Ecto neural progenitor cell (in vitro differentiated cells): ENCODE measurements around the gene DNAI7.
A peak's percentile ranks its signal among the peaks of the same experiment; 100 is the strongest.

Experiments
- DNase-seq: peaks from one replicate; pipeline ENCODE4 v3.0.0-alpha.2; 2018; ENCODE audit warnings: low spot score

The DNAI7 gene

GRCh38 chr12:25184132-25184531, 10.8 kb downstream of the DNAI7 start:
- no peak for DNase-seq

DNA sequence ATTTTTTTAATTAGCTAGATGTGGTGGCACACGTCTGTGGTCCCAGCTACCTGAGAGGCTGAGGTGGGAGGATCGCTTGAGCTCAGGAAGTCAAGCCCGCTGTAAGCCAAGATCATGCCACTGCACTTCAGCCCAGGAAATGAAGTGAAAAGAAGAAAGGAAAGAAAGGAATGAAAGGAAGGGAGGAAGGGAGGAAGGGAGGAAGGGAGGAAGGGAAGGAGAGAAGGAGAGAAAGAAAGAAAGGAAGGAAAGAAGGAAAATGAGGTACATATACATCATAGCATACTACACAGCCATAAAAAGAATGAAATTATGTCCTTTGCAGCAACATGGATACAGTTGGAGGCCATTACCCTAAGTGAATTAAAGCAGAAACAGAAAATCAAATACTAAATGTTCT, 12.2 kb downstream of the DNAI7 start:
- DNase-seq: no peak

GRCh38 chr12:25162866-25163265, 32.1 kb downstream of the DNAI7 start:
- DNase-seq: no peak

- no peak for DNase-seq
Measured at GRCh38 chr12:25156061-25156460, 38.9 kb downstream of the DNAI7 start.

DNA sequence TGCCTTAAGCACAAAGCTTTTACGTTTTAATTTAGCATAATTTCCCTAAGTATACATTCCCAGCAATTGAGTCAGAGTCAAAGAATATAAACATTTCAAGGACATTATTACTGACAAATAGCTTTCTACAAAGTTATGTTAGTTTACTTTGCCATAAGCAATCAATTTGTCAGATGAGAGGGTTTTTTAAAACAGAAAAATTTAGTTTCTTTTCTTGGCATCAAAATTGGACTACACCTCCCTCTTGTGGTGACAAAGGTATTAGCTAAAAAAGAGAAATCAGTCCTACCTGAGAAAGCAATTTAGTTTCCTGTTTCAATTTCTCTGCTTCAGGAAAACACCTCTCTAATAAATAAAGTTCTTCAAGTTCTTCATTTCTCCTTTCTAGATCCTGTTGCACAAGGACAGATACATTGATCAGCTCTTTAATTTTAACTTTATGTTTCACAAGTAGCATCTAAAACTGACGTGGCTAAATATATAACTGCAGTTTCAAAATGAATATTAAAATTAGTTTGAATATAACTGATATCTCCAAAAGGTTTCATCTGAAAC, 39.9 kb downstream of the DNAI7 start:
- DNase-seq: no peak

- DNase-seq: no peak
Measured at GRCh38 chr12:25152055-25152454, 42.9 kb downstream of the DNAI7 start.

GRCh38 chr12:25151476-25151875, 43.5 kb downstream of the DNAI7 start:
- DNase-seq: no peak

GRCh38 chr12:25146686-25147085, 48.3 kb downstream of the DNAI7 start:
- no peak for DNase-seq

GRCh38 chr12:25135531-25136154, 59.3 kb downstream of the DNAI7 start:
- DNase-seq: peak; percentile 54

- no peak for DNase-seq
Measured at GRCh38 chr12:25131270-25131669, 63.7 kb downstream of the DNAI7 start.

- DNase-seq: no peak
Measured at GRCh38 chr12:25130741-25131188, 64.2 kb downstream of the DNAI7 start.

- DNase-seq: no peak
Measured at GRCh38 chr12:25126746-25127145, 68.2 kb downstream of the DNAI7 start.

DNA sequence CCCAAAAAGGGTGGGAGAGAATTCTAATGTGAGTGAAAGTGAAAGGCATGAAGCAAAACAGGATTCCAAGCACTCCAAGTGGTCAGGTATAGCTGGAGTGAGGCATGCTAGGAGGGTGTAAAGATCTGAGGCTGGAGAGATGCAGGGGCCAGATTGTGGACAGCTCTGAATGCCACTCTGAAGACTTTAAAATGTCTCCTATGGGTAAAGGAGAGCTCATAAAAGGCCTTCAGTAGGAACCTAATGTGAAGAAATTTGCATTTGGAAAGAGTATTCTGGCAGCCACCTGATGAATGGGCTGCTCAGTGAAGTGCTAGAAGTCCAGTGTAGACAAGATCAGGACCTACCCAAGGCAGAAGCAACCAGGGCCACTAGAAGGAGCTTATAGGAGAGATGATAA, 68.9 kb downstream of the DNAI7 start:
- DNase-seq: no peak

- DNase-seq: no peak
Measured at GRCh38 chr12:25124493-25124892, 70.5 kb downstream of the DNAI7 start.

DNA sequence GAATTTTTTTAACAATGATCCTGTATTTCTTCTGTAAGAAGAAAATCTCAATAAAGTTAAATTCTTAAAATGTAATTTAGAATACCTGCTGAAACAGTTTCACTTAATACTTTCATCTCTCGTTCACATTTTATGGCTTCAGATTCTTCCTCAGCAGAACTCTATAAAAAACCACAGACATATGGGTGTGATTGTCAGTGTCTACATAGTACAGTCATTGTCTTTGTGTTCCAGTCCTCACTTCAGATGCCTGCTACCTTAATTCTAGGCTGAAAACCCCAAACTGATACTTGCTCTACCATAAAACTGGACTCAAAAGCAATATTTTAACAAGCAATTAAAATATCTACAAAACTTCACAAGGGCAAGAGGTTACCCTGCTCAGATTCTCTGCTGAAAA, 71.8 kb downstream of the DNAI7 start:
- DNase-seq: no peak

DNA sequence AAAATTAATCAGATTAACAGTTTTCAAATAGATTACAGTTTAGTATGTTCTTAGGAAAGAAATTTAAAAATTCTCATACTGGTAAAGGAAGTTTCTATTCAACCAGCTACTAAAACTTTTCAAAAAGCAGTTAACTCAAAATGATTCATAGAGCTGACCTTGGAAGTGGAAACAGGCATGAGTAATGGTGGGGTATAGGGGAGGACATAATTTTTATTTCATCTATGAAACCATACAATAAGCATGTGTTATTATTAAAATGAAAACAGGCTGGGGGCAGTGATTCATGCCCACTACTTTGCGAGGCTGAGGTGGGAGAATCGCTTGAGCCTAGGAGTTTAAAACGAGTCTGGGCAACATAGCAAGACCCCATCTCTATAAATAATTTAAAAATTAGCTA, 73.0 kb downstream of the DNAI7 start:
- DNase-seq: no peak

- DNase-seq: no peak
Measured at GRCh38 chr12:25121110-25121509, 73.8 kb downstream of the DNAI7 start.

DNA sequence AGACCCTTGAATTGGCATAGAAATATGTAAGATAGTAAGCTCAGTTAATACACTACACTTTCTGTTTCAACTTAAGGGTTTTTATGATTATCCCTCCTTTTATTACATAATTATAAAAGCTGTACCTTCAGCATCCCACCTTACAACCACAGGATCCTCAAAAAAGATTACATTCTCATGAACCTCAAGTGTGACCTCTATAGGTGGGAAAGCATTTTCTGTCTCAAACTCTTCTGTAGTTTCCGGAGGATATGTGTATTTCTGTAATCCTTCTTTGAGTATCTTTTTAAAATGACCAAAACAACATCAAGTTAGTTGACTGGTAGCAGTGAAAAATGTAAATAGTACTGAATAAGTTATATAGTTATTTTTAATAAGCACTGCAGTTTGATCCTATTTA, 75.9 kb downstream of the DNAI7 start:
- DNase-seq: no peak

DNA sequence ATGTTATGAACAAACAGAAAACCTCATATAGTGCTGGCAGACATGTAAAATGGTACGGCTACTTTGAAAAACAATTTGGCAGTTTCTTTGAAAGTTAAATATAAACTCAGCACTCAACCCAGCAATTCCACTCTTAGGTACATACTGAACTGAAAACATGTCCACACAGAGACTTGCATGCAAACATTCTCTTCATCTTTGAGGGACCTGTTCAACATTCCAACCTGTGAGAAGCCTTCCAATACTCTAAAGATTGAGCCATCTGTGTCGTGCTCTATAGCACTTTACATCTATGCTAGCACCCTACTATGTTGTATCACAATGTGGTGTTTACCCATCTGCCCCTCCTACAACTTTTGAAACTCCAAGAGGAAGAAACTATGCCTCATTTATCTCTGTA, 79.3 kb downstream of the DNAI7 start:
- no peak for DNase-seq

DNA sequence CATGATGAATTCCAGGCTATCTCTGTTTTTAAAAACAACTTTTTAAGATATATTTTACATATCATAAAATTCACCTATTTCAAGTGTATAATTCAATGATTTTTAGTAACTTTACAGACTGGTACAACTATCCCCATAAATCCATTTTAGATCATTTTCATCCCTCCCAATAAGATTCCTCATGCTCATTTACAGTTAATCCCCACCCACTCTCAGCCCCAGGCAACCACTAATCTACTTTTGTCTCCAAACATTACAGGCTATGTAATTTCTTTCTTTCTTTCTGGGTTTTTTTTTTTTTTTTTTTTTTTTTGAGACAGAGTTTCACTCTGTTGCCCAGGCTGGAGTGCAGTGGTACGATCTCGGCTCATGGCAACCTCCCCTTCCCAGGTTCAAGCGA, 81.3 kb downstream of the DNAI7 start:
- no peak for DNase-seq

DNA sequence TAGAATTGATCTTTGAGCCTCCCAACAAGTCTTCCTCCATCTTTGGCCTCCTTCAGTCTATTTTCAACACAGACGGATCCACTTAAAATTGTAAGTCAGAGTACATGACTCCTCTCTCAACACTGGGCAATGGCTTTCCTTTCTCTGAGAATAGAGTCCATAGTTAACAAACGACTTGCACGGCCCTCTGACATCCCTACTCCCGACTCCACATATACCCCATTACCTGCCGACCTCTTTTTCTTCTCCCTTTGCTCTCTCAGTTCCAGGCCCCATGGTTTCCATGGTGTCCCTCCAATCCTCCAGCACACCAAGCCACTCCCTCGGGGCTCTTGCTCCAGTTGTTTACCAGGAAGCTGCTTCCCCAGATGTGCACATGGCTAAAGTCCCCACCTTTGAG, 84.7 kb downstream of the DNAI7 start:
- DNase-seq: no peak

GRCh38 chr12:25107920-25108319, 87.0 kb downstream of the DNAI7 start:
- DNase-seq: no peak

DNA sequence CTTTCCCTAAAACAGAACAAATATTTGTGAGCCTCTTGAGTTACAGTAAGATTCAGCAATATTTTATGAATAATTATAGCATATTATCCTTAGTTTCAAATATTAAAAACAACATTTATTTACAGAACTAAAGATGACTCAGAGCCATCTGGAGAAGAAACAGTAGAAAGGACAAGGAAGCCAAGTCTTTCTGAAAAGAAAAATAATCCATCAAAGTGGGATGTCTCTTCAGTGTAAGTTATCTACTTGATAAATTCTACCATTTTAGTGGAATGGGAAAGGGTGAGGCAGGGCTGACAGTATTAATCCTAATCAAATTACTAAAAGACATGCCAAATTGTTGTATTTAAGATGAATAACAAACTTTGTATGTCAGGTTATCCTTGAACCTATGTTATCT, 88.1 kb downstream of the DNAI7 start:
- DNase-seq: no peak

GRCh38 chr12:25102402-25102801, 92.6 kb downstream of the DNAI7 start:
- DNase-seq: no peak
